Kidney (tissue), 14 donors: ENCODE data around the gene NXNL2. TPM values are rescaled to one million over a fixed set of nuclear protein-coding genes. Genes with fewer than 3 reads are reported as not detected.

Source experiments
- DNase-seq, 5 donors: peaks; one replicate each; pipeline ENCODE4 v3.0.0-alpha.2; 2013 to 2020
- FAIRE-seq: peaks from 2 replicates; lab custom pipeline; 2012; peaks lifted over from hg19 to GRCh38; lab: Jason Lieb, UNC
- H3K27ac ChIP-seq, 2 donors: one replicate each; pipeline ENCODE4 v1.7.0; 2013; ENCODE audit warnings: low read depth in 2 of 2, low read length in 2 of 2, inconsistent platforms in 1 of 2
- H3K27me3 ChIP-seq: one replicate; pipeline ENCODE4 v1.7.1; 2013; ENCODE audit warnings: low read length, inconsistent platforms; ENCODE audit not compliant: control insufficient read depth, insufficient read depth
- H3K36me3 ChIP-seq, 3 donors: one replicate each; pipeline versions ENCODE4 v1.7.0 to v1.7.1; 2013; ENCODE audit warnings: low read length in 3 of 3, control low read depth in 1 of 3, inconsistent platforms in 1 of 3; ENCODE audit not compliant: insufficient read depth in 3 of 3, control insufficient read depth in 2 of 3
- H3K4me1 ChIP-seq, 3 donors: one replicate each; pipeline versions ENCODE4 v1.7.0 to v1.7.1; 2013; ENCODE audit warnings: low read length in 3 of 3, inconsistent platforms in 1 of 3, low read depth in 1 of 3; ENCODE audit not compliant: control insufficient read depth in 2 of 3, insufficient read depth in 2 of 3
- H3K4me3 ChIP-seq, 3 donors: one replicate each; pipeline versions ENCODE4 v1.7.0 to v1.8.1; 2013; ENCODE audit warnings: low read length in 3 of 3, control low read depth in 1 of 3, inconsistent platforms in 1 of 3
- H3K9ac ChIP-seq, 3 donors: one replicate each; pipeline versions ENCODE4 v1.7.0 to v1.7.1; 2013; ENCODE audit warnings: low read length in 3 of 3, control low read depth in 1 of 3, inconsistent platforms in 1 of 3
- H3K9me3 ChIP-seq, 3 donors: one replicate each; pipeline versions ENCODE4 v1.7.0 to v1.7.1; 2013; ENCODE audit warnings: low read length in 3 of 3, control low read depth in 1 of 3, inconsistent platforms in 1 of 3; ENCODE audit not compliant: control insufficient read depth in 2 of 3, insufficient read depth in 1 of 3
- intact Hi-C: fragments of 100-400 bp; cut with DNase I; formaldehyde crosslinking; loops from one replicate; pipeline ENCODE4 v1.11.1; 2022
- polyA plus RNA-seq: library from polyadenylated mRNA; stranded (reverse); fragments of 350-450 nt; fragmentation: Illumina TruSeq; extraction: RNeasy Lipid Tissue Mini Kit (QIAGEN cat#74804); gene quantifications from one replicate; pipeline ENCODE4 v1.2.3, GENCODE V29; 2014; ENCODE audit warnings: low read depth, low replicate concordance; ENCODE audit not compliant: insufficient read depth
- total RNA-seq: library from RNA; stranded (reverse); fragmentation: NEBNext Ultra II Directional; extraction: Animal tissue kit (Norgen Biotek cat#: 25700); gene quantifications from one replicate; pipeline ENCODE4 v1.2.1, GENCODE V29; 2021
- TF ChIP-seq, protein P1 (sequence below): IDR thresholded peaks from 3 replicates; pipeline ENCODE4 v1.5.1; 2012; ENCODE audit warnings: mild to moderate bottlenecking, moderate library complexity, borderline replicate concordance; ENCODE audit not compliant: insufficient read depth; ENCODE audit errors: extremely low read depth
- donor health status: control.
- donor health status: control.
- donor health status: control.
- donor health status: control.
- donor health status: control.
- donor health status: DM: yes; HTN: yes; CAD: no.
- donor health status: Normal renal cell carcinoma (clear cell type).

Gene NXNL2
- total and polyA plus RNA-seq, 2 donors from 2014 or later = 3.6 to 4.9 TPM

DNA sequence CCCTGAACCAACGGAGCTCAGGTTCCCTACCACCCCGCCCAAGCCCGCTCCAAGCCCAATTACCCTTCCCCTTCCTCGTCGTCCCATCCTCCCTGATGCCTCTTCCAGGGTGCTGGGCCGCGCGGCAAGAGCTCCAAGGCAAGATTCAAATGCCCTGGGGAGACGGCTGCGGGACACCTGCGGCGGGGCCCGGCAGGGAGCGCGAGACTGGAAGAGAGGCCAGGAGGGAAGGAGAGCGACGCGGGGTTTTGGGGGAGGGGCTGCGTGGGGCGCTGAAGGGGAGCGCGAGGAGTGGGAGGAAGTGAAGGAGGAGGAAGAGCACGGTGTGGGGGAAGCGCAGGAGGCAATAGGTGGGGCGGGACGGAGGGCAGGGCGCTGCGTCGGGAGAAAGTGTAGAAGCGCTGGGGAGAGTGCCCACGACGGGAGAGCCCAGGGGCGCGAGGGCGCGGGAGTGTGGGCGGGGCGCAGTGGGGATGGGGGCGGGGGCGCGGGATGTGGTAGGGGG, 975 bp upstream of the NXNL2 start:
- Histone ChIP-seq H3K36me3 (no peaks in the 10 kb centered on the region), H3K27ac (peak overlapping the region; percentile 59 to 83), H3K4me1 (peaks cover 5 to 40% (median 19%) of the 10 kb centered on the region in 3 donors), H3K27me3 (no peaks in the 10 kb centered on the region), H3K9ac (no peak overlapping the region), H3K9me3 (no peaks in the 10 kb centered on the region), H3K4me3 (peak overlapping the region; percentile 49 to 59 (median 50))
- TF ChIP-seq, protein P1, sequence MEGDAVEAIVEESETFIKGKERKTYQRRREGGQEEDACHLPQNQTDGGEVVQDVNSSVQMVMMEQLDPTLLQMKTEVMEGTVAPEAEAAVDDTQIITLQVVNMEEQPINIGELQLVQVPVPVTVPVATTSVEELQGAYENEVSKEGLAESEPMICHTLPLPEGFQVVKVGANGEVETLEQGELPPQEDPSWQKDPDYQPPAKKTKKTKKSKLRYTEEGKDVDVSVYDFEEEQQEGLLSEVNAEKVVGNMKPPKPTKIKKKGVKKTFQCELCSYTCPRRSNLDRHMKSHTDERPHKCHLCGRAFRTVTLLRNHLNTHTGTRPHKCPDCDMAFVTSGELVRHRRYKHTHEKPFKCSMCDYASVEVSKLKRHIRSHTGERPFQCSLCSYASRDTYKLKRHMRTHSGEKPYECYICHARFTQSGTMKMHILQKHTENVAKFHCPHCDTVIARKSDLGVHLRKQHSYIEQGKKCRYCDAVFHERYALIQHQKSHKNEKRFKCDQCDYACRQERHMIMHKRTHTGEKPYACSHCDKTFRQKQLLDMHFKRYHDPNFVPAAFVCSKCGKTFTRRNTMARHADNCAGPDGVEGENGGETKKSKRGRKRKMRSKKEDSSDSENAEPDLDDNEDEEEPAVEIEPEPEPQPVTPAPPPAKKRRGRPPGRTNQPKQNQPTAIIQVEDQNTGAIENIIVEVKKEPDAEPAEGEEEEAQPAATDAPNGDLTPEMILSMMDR = no peak
- FAIRE-seq (no peak), DNase-seq (peak in 4 of 5 donors; percentile 62 to 83 (median 67))
- intact Hi-C loops = no loop called here

DNA sequence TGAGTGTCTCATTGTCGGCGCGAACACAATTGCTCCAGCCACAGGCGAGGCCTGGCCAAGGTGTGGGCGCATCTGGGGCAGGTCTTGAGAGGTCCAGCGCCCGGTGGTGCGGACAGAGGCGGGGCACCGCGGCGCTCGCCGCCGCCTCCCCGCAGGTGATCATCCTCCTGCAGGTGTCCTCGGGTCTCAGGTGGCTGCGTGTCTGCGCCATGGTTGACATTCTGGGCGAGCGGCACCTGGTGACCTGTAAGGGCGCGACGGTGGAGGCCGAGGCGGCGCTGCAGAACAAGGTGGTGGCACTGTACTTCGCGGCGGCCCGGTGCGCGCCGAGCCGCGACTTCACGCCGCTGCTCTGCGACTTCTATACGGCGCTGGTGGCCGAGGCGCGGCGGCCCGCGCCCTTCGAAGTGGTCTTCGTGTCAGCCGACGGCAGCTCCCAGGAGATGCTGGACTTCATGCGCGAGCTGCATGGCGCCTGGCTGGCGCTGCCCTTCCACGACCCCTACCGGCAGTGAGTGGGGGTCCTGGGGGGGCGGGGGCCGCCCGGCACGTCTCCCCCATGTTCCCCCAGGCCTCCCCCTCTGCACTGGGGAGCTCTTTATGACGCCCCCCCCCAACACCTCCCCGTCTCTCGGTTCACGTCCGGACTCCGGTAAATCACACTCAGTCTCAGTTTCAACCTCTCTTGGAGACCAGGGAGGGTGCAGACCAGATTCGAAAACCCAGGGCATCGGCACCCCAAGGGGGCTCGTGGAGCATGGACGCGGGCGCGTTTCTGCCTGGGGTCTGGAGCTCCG, 446 bp downstream of the NXNL2 start:
- Histone ChIP-seq H3K27ac (peak overlapping the region; percentile 62 to 81), H3K9ac (peak overlapping the region in 1 of 3 donors; percentile 46), H3K36me3 (no peaks in the 10 kb centered on the region), H3K9me3 (no peaks in the 10 kb centered on the region), H3K4me1 (peaks cover 5 to 31% (median 7%) of the 10 kb centered on the region in 3 donors), H3K27me3 (no peaks in the 10 kb centered on the region), H3K4me3 (peak overlapping the region; percentile 47 to 70 (median 65))
- peak; percentile 33 to 77 (median 58) for DNase-seq
- FAIRE-seq = no peak
- TF ChIP-seq, protein P1 = no peak
- intact Hi-C loops = no loop called here

DNA sequence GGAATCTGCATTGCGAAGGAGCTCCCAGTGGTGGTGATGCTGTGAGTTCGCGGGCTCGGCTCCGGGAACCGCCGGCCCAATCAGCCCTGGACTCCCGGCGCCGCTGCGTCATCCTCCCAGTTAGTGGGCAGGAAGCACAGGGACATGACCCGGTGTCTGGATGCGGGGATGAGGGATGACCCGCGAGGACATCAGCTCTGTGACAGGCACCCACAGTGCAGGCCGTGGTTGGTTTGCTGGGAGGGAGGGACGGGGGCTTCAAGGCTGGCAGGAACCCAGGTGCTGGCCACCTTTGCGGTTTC, 996 bp downstream of the NXNL2 start:
- Histone ChIP-seq H3K4me1 (peaks cover 2 to 28% (median 5%) of the 10 kb centered on the region in 3 donors), H3K27ac (peak overlapping the region; percentile 62 to 81), H3K9ac (peak overlapping the region in 1 of 3 donors; percentile 46), H3K27me3 (no peaks in the 10 kb centered on the region), H3K4me3 (peak overlapping the region in 2 of 3 donors; percentile 65 to 70), H3K9me3 (no peaks in the 10 kb centered on the region), H3K36me3 (no peaks in the 10 kb centered on the region)
- TF ChIP-seq, protein P1 = no peak
- DNase-seq (peak in 1 of 5 donors; percentile 85), FAIRE-seq (no peak)
- intact Hi-C loops = no loop called here
